Astrocyte (in vitro differentiated cells and primary cell): Measurements from ENCODE around the gene ALX4. TPM values are rescaled to one million over a fixed set of nuclear protein-coding genes. Genes with fewer than 3 reads are reported as not detected.

ENCODE experiments used
- DNase-seq: peaks from one replicate; pipeline ENCODE4 v3.0.0-alpha.2; 2010; ENCODE audit warnings: low read depth
- FAIRE-seq: peaks from 2 replicates; lab custom pipeline; 2011; peaks lifted over from hg19 to GRCh38; lab: Jason Lieb, UNC
- H2AFZ ChIP-seq: 2 replicates; pipeline ENCODE4 v1.6.0; 2012; ENCODE audit warnings: low read depth, low read length, inconsistent platforms
- H3K27ac ChIP-seq: 2 replicates; pipeline ENCODE4 v1.5.1; 2011; ENCODE audit warnings: low read depth, low read length, inconsistent platforms
- H3K27me3 ChIP-seq: 2 replicates; pipeline ENCODE4 v1.6.0; 2011; ENCODE audit warnings: low read length, inconsistent platforms; ENCODE audit not compliant: insufficient read depth
- H3K36me3 ChIP-seq: 2 replicates; pipeline ENCODE4 v1.5.1; 2011; ENCODE audit warnings: low read length, inconsistent platforms; ENCODE audit not compliant: insufficient read depth
- H3K4me1 ChIP-seq: 2 replicates; pipeline ENCODE4 v1.5.1; 2011; ENCODE audit warnings: low read length, inconsistent platforms; ENCODE audit not compliant: insufficient read depth
- H3K4me2 ChIP-seq: 2 replicates; pipeline ENCODE4 v1.6.0; 2012; ENCODE audit warnings: low read length, inconsistent platforms
- H3K4me3 ChIP-seq: 2 replicates; pipeline ENCODE4 v1.5.1; 2011; ENCODE audit warnings: low read depth, mild to moderate bottlenecking, low read length, inconsistent platforms; ENCODE audit not compliant: insufficient read depth
- H3K79me2 ChIP-seq: 2 replicates; pipeline ENCODE4 v1.6.0; 2012; ENCODE audit warnings: mild to moderate bottlenecking, low read length, inconsistent platforms; ENCODE audit not compliant: insufficient read depth
- H3K9ac ChIP-seq: 2 replicates; pipeline ENCODE4 v1.6.0; 2012; ENCODE audit warnings: mild to moderate bottlenecking, low read length, inconsistent platforms
- H3K9me3 ChIP-seq: 2 replicates; pipeline ENCODE4 v1.5.1; 2012; ENCODE audit warnings: low read depth, mild to moderate bottlenecking, low read length, inconsistent platforms; ENCODE audit not compliant: insufficient read depth
- H4K20me1 ChIP-seq: 2 replicates; pipeline ENCODE4 v1.6.0; 2012; ENCODE audit warnings: low read length, inconsistent platforms; ENCODE audit not compliant: insufficient read depth
- H3K27ac Mint-ChIP-seq: one replicate; pipeline ENCODE4 v1.8.0; 2021; ENCODE audit warnings: mild to moderate bottlenecking, mixed read lengths; ENCODE audit not compliant: unreplicated experiment
- H3K27me3 Mint-ChIP-seq: one replicate; pipeline ENCODE4 v1.8.0; 2021; ENCODE audit warnings: low read depth, mixed read lengths; ENCODE audit not compliant: unreplicated experiment
- H3K36me3 Mint-ChIP-seq: one replicate; pipeline ENCODE4 v1.8.0; 2021; ENCODE audit warnings: low read depth, mixed read lengths; ENCODE audit not compliant: unreplicated experiment
- H3K4me1 Mint-ChIP-seq: one replicate; pipeline ENCODE4 v1.8.0; 2021; ENCODE audit warnings: low read depth, mixed read lengths; ENCODE audit not compliant: unreplicated experiment
- H3K4me3 Mint-ChIP-seq: one replicate; pipeline ENCODE4 v1.8.0; 2021; ENCODE audit warnings: mild to moderate bottlenecking, moderate library complexity, mixed read lengths; ENCODE audit not compliant: unreplicated experiment
- H3K9me3 Mint-ChIP-seq: one replicate; pipeline ENCODE4 v1.8.0; 2021; ENCODE audit warnings: mild to moderate bottlenecking, mixed read lengths; ENCODE audit not compliant: unreplicated experiment
- CTCF ChIP-seq: IDR thresholded peaks from 2 replicates; pipeline ENCODE4 v1.5.1; 2011; ENCODE audit warnings: low read depth, mild to moderate bottlenecking, inconsistent platforms, low read length, moderate library complexity; ENCODE audit not compliant: insufficient read depth
- EZH2 ChIP-seq: IDR thresholded peaks from 2 replicates; pipeline ENCODE4 v1.6.1; 2012; ENCODE audit warnings: mild to moderate bottlenecking, low read length, inconsistent platforms; ENCODE audit not compliant: insufficient read depth
- total RNA-seq: library from RNA; stranded (reverse); gene quantifications from 2 replicates; pipeline ENCODE4 v1.2.1, GENCODE V29; 2021

Gene ALX4
- total RNA-seq, 1 donor from 2014 or later = not detected

GRCh38 chr11:44306052-44306917 lies 3.7 kb downstream of the ALX4 start:
- TF ChIP-seq CTCF (no peak), EZH2 (peak; percentile 69)
- Mint-ChIP-seq H3K36me3 (no peaks in the 10 kb centered on the region), H3K9me3 (peaks cover 14% of the 10 kb centered on the region), H3K27me3 (peaks cover 76% of the 10 kb centered on the region), H3K4me1 (peaks cover 4% of the 10 kb centered on the region), H3K4me3 (peak overlapping the region; percentile 62), H3K27ac (no peak overlapping the region)
- no peak for FAIRE-seq
- H3K9me3 ChIP-seq = no peaks in the 10 kb centered on the region
- H3K36me3 ChIP-seq = no peaks in the 10 kb centered on the region
- H3K4me1 ChIP-seq = peaks cover 6% of the 10 kb centered on the region
- H3K4me2 ChIP-seq = peak overlapping the region; percentile 85
- H3K27me3 ChIP-seq = peaks cover 89% of the 10 kb centered on the region
- no peak overlapping the region for H3K27ac ChIP-seq
- no peak for DNase-seq
- H3K9ac ChIP-seq = no peak overlapping the region
- H3K79me2 ChIP-seq = no peaks in the 10 kb centered on the region
- H3K4me3 ChIP-seq = peak overlapping the region; percentile 49
- H4K20me1 ChIP-seq = peaks cover 22% of the 10 kb centered on the region
- H2AFZ ChIP-seq = peak overlapping the region; percentile 52

- FAIRE-seq (no peak), DNase-seq (no peak)
- no peak overlapping the region for H3K9ac ChIP-seq
- Mint-ChIP-seq H3K27ac (peak overlapping the region; percentile 53), H3K4me1 (peaks cover 8% of the 10 kb centered on the region), H3K9me3 (peaks cover 14% of the 10 kb centered on the region), H3K4me3 (peak overlapping the region; percentile 60), H3K36me3 (no peaks in the 10 kb centered on the region), H3K27me3 (peaks cover 75% of the 10 kb centered on the region)
- H4K20me1 ChIP-seq = peaks cover 17% of the 10 kb centered on the region
- no peaks in the 10 kb centered on the region for H3K9me3 ChIP-seq
- H3K27ac ChIP-seq = no peak overlapping the region
- H3K79me2 ChIP-seq = no peaks in the 10 kb centered on the region
- H3K4me2 ChIP-seq = peak overlapping the region; percentile 85
- H3K27me3 ChIP-seq = peaks cover 82% of the 10 kb centered on the region
- no peaks in the 10 kb centered on the region for H3K36me3 ChIP-seq
- H3K4me1 ChIP-seq = peaks cover 6% of the 10 kb centered on the region
- H3K4me3 ChIP-seq = peak overlapping the region; percentile 49
- peak overlapping the region; percentile 52 for H2AFZ ChIP-seq
- TF ChIP-seq EZH2 = peak; percentile 95
- no peak for TF ChIP-seq CTCF
These were observed 4.4 kb downstream of the ALX4 start for GRCh38 chr11:44305470-44306051.
